Ishikawa (cell line): Measurements from ENCODE around the gene GRM3.

Experiments
- CEBPB ChIP-seq: IDR thresholded peaks from 2 replicates; pipeline ENCODE4 v1.6.1; 2012
- CREB1 ChIP-seq: IDR thresholded peaks from 2 replicates; pipeline ENCODE4 v1.6.1; 2012; ENCODE audit warnings: low read depth
- EGR1 ChIP-seq: IDR thresholded peaks from 2 replicates; pipeline ENCODE4 v1.6.1; 2012
- EP300 ChIP-seq: IDR thresholded peaks from 2 replicates; pipeline ENCODE4 v1.6.1; 2012; ENCODE audit warnings: borderline replicate concordance
- FOXM1 ChIP-seq: IDR thresholded peaks from 2 replicates; pipeline ENCODE4 v1.6.1; 2012; ENCODE audit warnings: low read depth, borderline replicate concordance
- MAX ChIP-seq: IDR thresholded peaks from 2 replicates; pipeline ENCODE4 v1.6.1; 2012
- NFIC ChIP-seq: IDR thresholded peaks from 2 replicates; pipeline ENCODE4 v1.6.1; 2012
- RAD21 ChIP-seq: IDR thresholded peaks from 2 replicates; pipeline ENCODE4 v1.6.1; 2012; ENCODE audit warnings: low read depth
- REST ChIP-seq: IDR thresholded peaks from 2 replicates; pipeline ENCODE4 v1.6.1; 2012; ENCODE audit warnings: low read depth, mild to moderate bottlenecking
- TAF1 ChIP-seq: IDR thresholded peaks from 2 replicates; pipeline ENCODE4 v1.6.1; 2012; ENCODE audit warnings: low read depth, mild to moderate bottlenecking
- TCF12 ChIP-seq: IDR thresholded peaks from 2 replicates; pipeline ENCODE4 v1.6.1; 2012; ENCODE audit warnings: low read depth
- TEAD4 ChIP-seq: IDR thresholded peaks from 2 replicates; pipeline ENCODE4 v1.6.1; 2012
- USF1 ChIP-seq: IDR thresholded peaks from 2 replicates; pipeline ENCODE4 v1.6.1; 2012
- YY1 ChIP-seq: IDR thresholded peaks from 2 replicates; pipeline ENCODE4 v1.6.1; 2012; ENCODE audit warnings: low read depth

- no peak for TF ChIP-seq REST
- no peak for TF ChIP-seq EP300
- TF ChIP-seq NFIC, result no peak
- no peak for TF ChIP-seq USF1
- no peak for TF ChIP-seq YY1
- TF ChIP-seq CEBPB, result no peak
- no peak for TF ChIP-seq TEAD4
- no peak for TF ChIP-seq MAX
- TF ChIP-seq TAF1, result no peak
- no peak for TF ChIP-seq RAD21
- TF ChIP-seq FOXM1, result no peak
- no peak for TF ChIP-seq EGR1
- TF ChIP-seq TCF12, result no peak
- no peak for TF ChIP-seq CREB1
Measured at GRCh38 chr7:86653919-86654659, 10.4 kb downstream of the GRM3 start.
